HG03457 (cell line): ENCODE measurements around the gene RGPD3.
"Not testable (repeated sequence)": the region's sequence is repeated elsewhere in the genome, so short reads cannot be mapped to it uniquely, and the experiment has no call there.

Experiments
- ATAC-seq: cut with Tn5 transposase; IDR thresholded peaks from one replicate; pipeline ENCODE4 v1.9.1; 2021; ENCODE audit warnings: moderate number of reproducible peaks; ENCODE audit not compliant: unreplicated experiment

Gene RGPD3

DNA sequence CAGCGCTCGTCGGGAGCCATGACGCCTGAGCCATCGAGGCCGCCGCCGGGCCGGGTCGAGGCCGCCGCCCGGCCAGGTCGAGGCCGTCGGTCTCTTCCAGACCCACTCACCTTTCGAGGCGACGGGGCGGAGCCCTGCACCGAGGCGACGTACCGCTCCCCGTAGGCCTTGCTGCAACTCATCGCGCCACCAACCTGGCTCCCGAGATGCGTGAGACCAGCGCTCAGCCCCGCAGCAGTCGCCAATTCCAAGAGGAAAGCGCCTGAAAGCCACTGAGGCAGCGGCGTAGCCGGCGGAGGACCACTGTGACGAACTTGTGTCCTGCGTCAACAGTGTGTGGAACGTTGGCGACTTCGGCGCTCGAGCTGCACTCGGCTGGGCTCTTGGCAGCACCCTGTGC, at the start of gene RGPD3:
Gene RGPD3 (minus strand): TSS at position 307 of the 400 bp plus-strand sequence. CDS start 125 bp downstream, at position 182.
- ATAC-seq = not testable (repeated sequence)

DNA sequence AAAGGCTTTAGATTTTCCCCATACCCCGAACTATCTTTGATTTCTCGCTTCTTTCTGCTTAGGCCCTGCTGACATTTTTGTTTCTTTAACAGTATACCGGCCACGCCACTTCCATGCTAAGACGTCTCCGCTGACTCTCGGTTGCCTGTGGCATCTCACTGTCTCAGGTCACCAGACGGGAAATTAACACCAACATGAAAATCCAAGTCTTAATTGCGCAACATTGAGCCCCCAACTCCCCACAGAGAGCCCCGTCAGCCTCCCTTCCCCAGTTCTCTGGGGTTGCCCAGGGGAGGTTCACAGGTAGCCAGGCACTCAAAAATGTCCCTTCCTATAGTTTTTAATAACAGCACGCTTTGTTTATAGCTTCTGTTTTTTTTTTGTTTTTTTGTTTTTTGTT, 49.1 kb upstream of the RGPD3 start:
- no peak for ATAC-seq

DNA sequence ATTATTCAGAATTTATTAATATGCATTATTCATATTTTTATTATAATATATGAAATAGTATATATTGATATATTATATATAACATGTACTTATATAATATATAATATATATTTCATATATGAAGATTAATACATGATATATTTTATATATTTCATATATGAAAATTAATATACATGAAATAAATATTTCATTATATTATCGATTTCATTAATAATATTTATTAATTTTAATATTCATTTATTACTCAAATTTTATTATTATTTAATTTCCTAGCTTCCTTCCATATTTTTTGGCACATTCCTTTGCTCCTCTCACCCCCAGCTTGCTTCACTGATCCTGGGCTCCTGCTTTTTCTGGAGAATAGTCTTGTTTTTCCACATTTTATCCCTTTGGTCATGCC, 48.7 kb upstream of the RGPD3 start:
- no peak for ATAC-seq

DNA sequence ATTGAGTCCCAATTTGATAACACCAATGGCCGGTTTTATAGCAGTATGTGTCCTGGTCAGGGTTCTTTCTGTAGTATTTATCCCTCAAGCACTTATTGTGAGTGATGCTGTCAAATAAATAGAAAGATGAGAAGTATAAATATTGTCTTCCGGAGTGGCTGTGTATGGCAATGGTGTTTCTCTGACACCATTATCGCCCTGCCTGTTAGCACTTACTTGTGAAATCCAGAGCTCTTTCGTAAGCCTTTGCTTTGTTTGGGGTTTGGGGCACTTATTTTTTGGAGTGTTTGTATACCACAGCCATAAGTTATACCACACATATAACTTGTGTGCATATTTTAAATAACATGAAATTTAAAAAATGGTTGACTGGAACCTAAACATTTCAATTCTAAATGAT, 48.2 kb upstream of the RGPD3 start:
- ATAC-seq = no peak

DNA sequence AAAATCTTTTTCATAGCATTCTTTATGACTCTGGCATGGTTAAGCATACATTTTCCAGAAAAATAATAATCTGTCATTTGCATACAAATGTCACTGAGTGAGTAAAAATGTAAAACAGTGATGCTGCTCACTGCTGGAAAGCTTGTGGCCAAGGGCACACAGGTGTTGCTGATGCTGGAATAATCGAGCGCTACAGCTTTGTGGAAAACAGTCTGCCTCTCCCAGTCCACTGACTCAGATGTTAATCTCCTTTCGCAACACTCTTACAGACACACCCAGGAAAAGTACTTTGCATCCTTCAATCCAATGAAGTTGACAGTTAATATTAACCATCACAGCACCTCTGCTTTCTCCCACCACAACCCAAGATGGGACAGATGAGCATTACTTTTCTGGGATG, 46.6 kb upstream of the RGPD3 start:
- not testable (repeated sequence) for ATAC-seq

DNA sequence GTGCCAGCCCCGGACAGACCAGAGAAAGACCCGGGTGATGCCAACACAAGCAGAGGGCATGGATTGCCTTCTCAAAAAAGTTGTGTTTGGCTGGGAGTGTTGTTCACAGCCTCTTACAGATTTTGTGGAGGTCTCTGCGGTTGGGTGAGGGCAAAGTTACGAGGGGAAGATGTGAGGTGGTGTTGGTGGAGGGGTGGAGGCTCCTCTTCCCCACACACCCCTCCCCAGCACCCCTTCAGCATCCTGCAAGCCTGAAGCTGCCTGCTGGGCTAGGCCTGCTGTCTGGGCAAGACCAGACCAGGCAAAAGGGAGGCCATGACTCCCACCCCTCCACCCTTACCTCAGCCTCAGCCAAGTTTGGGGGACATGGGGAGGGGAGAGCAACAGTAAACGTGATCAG, 45.2 kb upstream of the RGPD3 start:
- not testable (repeated sequence) for ATAC-seq

DNA sequence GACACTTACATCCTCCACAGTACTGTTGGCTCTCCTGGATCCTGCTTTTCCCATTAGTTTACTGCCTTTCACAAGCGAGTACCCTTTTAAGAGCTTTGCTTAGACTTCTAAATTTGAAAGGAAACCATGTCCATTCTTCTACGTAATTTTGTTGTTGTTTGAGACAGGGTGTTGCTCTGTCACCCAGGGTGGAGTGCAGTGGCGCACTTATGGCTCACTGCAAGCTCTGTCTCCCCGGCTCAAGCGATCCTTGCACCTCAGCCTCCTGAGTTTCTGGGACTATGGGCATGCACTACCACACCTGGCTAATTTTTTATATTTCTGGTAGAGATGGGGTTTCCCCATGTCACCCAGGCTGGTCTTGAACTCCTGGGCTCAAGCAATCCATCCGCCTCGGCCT, 43.7 kb upstream of the RGPD3 start:
- not testable (repeated sequence) for ATAC-seq

DNA sequence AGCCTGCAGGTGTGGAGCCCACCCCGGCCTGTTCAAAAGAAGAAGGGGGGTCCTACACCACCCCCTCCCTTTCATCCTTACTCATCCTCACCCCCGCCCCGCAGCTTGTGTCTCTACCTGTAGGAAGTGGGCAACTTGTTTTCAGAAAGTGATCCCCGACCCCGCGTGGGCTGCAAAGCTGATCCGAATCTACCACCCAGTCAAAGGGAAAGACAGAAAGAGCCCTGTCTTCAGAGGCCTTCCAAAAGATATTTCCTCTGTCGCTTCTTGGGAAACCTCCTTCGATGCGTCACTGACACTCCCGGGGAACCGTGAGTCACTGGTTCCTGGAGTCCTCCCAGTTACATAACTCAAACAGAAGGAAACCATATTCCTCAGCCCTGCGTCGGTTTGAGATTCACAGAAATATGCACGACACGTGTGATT, 43.3 kb upstream of the RGPD3 start:
- ATAC-seq = not testable (repeated sequence)

DNA sequence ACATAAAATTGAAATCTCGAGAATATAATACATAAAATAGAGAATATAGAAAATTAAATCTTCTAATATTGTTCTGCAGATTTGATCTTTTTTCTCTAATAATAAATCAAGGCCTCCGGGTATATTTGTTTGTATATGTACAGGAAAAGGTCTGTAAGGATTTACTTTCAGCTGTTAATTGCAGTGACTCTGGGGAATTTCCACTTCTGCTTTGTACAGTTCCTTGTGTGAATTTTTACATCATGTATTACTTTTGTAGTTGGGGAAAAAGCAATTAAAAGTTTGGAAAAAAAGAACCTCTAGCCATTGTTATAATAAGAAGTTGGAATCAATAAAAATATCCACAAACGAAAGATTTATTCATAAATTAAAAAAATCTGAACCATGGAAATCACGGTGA, 42.6 kb upstream of the RGPD3 start:
- ATAC-seq = not testable (repeated sequence)

DNA sequence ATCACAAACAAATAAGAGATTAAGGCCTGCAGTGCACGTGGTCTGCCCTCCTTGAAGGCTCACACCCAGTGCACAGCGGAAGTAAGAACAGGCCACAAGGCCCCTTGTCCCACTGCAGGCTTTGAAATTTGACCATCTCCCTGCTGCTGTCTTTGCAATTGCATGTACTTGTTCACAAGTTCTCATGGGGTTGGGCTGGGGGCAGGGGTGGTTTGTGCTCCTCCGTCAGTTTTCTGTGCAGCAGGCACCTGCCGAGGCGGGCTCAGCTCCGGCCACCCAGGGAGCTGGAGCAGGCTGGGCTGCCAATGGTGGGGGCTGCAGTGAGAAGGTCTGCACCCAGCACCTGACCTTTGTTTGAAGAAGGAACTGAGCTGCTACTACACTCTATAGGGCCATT, 41.2 kb upstream of the RGPD3 start:
- ATAC-seq = not testable (repeated sequence)

DNA sequence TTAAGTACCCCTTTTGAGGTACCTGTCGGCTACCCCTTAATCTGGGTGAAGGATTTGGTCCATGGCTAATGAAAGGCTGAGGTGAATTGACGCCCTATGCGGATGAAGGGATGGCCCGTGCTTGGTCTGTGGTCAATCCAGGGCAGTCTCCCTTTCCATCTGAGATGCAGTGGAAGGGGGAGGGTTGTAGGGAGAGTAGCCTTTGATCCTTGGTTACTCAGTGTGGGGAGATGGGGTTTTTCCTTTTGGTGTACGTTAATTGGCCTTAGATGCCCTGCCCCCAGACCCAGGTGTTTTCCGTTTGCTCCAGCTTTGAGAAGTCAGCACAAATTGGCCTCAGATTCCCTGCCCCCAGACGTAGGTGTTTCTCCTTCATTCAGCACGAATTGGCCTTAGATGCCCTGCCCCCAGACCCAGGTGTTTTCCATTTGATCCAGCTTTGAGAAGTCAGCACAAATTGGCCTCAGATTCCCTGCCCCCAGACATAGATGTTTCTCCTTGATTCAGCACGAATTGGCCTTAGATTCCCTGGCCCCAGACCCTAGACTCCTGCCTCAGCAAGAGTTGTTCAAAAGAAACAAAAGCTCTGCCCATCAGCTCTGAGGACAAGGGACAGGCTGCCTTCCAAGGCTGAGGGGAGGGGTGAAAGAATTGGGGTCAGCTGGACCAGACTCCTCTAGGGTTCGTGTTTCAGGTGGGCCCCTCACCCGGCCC, 40.6 kb upstream of the RGPD3 start:
- not testable (repeated sequence) for ATAC-seq

DNA sequence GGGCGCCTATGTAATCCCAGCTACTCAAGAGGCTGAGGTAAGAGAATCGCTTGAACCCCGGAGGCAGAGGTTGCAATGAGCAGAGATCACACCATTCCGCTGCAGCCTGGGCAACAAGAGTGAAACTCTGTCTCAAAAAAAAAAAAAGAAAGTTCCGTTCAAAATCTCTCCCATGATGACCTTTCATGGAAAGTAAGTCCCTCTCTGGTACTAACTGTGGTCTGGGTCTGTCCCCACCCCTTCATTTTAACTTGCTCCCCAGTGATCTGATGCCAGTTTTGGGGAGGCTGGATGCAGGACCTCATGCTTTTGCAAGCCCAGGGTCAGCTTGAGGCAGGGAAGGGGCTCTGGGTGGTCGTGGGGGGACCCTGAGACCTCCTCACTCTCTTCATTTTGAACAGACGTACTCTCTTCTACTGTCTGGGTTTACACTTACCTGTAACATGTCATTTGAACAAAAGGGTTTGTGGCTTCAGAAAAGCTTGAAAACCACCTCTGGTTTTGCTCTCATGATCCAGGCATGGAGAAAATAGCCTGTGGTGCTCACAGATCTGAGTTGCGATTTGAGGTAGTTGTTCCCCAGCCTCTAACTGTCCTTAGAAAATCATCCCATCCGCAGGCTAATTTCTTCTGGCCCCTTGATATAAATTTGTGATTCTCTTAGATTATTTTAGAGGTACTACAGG, 37.9 kb upstream of the RGPD3 start:
- not testable (repeated sequence) for ATAC-seq

DNA sequence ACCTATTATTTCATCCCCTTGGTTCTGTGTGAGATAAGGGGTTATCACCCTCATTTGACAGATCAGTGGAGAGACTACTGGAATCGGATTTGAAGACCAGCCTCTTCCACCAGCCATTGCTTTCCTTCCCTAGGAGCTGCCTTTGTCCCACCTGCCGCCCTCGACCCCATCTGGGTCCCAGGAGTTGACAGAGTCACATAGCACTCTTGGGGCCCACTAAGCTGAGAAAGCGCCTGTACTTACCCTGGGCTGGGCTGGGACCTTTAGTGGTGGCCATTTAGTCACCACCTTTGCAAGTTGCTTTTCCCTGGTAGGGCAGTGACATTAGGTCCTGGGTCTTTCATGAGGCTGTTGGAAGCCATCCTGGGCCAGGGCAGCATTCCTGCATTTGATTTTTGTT, 36.6 kb upstream of the RGPD3 start:
- not testable (repeated sequence) for ATAC-seq

DNA sequence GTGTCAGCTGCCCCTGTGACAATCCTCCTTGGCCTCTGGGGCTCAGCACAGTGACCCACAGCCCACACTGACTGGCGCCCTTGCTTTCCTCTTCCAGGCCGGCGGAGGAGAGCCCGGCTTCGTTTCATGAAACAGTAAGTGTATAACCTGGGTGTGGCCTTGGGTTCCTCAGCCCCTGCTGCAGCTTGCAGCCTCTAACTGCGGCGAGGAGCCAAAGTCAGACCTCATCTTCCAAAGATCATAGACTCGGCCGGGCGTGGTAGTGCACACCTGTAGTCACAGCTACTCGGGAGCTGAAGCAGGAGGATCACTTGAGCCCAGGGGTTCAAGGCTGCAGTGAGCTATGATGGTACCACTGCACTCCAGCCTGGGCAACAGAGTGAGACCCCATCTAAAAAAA, 36.0 kb upstream of the RGPD3 start:
- ATAC-seq = not testable (repeated sequence)

DNA sequence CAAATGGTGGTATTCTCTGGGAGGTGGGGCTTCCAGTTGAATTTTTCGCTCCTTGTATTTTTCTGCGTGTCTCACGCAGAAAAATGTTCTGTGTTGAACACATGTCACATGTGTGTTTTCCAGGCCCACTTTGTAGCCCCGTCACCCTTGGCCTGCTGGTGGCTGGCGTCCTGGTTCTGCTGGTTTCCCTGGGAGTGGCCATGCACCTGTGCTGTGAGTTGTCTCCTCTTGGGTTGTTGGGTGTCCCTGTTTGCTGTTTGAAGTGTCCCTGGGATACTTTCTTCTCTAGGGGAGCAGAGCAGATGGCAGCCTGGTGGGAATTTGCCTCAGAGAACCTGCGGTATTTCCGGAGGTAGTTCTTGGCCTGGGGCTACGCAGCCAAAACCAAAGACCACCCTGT, 34.1 kb upstream of the RGPD3 start:
- ATAC-seq = not testable (repeated sequence)

DNA sequence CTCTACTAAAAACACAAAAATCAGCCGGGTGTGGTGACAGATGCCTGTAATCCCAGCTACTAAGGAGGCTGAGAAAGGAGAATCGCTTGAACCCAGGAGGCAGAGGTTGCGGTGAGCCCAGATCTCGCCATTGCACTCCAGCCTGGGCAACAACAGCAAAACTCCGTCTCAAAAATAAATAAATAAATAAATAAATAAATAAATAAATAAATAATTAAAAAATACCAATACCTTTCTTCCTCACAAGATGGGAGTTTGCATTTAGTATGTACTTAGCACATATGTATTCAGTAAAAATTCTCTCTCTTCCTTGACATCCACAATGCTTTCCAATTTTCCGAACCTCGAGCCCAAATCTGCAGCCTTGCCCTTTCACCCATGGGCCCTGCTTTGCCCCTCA, 32.1 kb upstream of the RGPD3 start:
- ATAC-seq = not testable (repeated sequence)

DNA sequence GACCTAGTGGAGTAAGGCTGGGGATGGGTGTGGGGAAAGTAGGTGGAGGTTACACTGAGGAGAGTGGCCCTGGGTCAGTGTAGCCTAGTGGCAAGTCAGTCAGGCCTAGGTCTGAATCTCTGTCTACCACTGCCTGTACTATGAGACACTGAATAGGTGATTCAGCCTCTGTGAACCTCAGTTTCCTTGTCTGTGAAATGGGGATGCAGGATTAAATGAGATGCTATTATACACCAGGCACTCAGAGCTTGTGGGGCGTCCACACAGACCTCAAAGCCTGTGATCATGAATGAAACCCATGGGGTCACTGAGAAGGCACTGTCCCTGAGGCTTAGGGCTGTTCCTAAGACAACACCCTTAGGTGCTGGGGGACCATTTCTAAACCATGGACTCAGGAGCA, 30.3 kb upstream of the RGPD3 start:
- not testable (repeated sequence) for ATAC-seq

DNA sequence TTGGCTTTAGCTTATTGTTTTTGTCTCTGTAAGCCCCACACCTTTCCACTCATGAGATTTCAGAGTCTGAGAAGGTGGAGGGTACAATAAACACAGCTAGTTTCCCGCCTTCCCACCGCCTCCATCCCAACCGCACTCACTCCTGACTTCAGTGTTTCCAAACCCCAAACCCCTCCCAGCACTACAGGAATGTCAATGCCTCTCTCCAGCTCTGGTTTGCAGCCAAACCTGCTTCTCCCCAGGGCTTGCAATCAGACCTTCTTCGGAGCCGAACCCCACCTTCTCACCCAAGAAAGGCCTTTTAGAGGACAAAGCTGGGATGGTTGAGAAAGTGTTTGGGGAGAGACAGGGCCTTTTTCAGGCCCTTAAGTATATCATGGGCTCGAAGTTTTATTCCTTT, 24.7 kb upstream of the RGPD3 start:
- not testable (repeated sequence) for ATAC-seq

DNA sequence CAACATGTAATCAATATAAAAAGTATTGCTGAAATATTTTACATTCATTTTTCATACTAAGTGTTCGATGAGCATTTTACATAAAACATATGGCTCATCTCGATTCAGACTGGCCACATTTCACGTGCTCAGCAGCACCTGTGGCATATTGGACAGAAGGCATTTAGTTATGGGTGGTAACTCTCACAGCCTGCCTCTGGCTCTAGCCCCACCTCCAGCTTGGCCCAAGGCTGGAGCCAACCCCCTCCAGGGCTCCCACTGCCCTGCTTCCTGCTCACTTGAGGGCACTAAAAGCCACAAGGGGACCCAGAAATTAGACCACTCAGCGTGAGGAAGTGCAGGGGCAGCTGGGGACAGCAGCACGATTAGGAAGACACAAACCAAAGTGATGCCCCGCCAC, 24.2 kb upstream of the RGPD3 start:
- not testable (repeated sequence) for ATAC-seq

DNA sequence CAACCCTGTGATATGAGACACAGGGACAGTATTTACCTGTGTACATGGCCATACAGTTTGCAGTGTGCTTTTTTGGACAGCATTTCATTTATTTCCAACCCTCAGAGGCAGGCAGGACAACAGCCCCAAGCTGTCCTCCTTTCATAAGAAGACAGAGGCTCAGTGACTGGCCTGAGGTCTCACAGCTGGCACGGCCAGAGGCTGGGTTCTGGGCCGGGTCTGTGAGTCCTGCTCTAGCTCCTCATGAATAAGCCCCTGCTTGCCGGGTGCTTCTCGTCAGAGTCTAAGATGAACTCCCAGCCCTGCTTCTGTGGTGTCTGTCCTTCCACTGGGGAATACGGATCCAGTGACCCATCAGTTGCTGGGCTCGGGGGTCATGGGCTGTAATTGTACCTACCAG, 21.5 kb upstream of the RGPD3 start:
- not testable (repeated sequence) for ATAC-seq

DNA sequence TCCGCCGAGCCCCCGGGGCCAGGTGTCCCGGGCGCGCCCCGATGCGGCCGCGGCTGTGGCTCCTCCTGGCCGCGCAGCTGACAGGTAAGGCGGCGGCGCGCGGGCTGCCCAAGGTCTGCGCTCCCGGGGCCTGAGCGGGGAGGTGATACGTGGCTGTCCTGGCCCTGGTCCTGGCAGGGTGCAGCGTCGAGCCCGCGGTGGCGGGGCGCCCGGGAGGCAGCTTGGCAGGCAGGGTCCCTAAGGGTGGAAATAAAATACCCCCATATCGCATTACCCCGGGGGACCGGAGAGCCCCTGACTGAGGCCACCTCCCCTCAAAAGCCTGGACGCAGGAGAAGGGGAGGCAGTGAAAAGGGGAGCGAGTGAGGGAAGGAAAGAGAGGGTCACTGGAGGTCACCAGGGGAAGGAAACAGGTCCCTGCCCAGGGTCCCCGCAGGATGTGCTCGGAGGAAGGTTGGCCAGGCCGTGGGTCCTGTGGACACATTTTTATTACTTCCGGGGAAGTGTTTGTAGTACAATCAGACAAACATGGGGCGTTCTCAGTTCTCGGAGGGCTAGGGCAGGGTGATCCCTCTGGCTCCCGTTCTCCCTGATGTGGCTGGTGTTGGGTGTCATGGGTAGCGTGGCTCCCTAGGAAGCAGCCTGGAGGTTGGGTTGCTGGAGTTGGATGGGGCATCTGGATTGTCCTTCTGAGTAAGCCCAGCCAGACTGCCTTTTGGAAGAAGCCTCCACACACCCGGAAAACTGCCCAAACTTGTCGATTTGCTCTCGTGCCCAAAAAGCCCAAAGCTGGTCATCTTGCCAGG, 19.4 kb upstream of the RGPD3 start:
- ATAC-seq = not testable (repeated sequence)
